NK-92 treated with Interleukin-12 subunit alpha and Interleukin-12 subunit beta, amount 100 ng/mL, for 24 hours (cell line): ENCODE results near the gene PROP1.
"Not testable (repeated sequence)": the region's sequence is repeated elsewhere in the genome, so short reads cannot be mapped to it uniquely, and the experiment has no call there.

Experiments
- DNase-seq: peaks from one replicate; lab custom pipeline; 2025; lab: John Stamatoyannopoulos, UW

The PROP1 gene

DNA sequence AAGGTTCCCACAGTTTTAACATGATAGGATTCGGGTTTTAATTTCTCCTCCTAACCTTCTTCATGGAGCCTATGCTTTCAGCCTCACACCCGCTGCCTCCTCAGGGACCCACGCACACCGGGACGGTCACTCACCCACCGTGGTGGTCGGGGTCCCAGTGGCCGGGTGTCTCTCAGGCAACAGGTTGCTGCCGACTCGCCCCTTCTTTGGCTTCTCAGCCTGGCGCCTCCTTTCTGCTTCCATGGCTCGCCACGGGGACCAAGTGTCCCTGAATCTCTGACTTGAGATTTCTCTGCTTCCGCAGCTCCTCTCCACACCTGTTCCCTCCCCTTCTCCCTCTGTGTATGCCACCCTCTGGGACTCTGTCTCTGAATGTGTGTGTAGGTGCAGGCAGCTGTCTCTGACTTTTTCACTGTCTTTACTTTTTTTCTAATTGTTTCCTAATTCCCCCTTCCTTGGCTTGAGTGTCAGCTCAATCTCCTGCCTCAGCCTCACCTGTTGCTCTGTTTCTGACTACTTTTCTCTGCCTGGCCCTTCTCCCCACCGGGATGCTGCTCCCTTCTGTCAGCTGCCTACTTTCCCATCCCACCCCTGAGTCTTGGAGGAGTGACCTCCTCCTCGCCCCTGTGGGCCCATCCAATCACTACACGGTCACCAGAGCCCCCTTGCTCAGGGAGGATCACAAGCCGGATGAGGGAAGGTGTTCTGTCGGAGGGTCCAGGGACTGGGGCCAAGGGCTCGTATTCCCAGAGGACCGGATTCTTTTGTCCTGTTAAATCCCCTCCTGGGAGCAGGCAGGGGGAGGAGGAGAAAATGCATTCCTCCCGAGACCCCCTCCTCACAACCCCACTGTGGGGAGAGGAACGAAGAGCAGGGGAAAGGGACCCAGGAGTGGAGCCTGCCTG, at the start of gene PROP1:
Gene PROP1, minus strand, starts transcription at position 552 of the 905 bp plus-strand sequence. Its CDS starts 309 bp downstream, at position 243.
- no peak for DNase-seq

DNA sequence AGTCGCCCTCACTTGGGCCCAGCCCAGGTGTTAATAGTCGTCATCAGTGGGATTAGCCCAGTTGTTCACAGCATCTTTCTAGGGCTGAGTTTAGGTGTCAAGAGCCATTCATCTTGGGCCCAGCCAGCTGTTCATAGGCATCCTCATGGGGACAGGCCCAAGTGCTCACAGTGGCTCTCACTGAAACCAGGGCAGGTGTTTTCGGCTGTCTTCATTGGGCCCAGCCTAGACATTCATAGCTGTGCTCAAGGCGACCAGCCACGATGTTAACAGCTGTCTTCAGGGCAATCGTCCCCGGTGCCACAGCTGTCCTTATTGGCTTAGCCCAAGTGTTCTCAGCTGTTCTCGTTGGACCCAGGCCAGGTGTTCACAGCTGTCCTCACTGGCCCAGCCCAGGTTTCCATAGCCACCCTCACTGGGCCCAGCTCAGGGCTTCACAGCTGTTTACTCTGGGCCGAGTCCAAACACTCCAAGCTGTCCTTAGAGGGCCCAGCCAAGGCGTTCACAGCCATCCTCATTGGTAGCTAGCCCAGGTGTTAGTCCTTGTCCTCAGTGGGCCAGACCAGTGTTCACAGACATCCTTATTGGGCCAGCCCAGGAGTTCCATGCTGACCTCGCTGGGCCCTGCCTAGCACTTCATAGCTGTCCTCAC, 23.5 kb upstream of the PROP1 start:
- DNase-seq: not testable (repeated sequence)

- DNase-seq: not testable (repeated sequence)
These were observed 16.7 kb upstream of the PROP1 start for GRCh38 chr5:178012758-178013157.

DNA sequence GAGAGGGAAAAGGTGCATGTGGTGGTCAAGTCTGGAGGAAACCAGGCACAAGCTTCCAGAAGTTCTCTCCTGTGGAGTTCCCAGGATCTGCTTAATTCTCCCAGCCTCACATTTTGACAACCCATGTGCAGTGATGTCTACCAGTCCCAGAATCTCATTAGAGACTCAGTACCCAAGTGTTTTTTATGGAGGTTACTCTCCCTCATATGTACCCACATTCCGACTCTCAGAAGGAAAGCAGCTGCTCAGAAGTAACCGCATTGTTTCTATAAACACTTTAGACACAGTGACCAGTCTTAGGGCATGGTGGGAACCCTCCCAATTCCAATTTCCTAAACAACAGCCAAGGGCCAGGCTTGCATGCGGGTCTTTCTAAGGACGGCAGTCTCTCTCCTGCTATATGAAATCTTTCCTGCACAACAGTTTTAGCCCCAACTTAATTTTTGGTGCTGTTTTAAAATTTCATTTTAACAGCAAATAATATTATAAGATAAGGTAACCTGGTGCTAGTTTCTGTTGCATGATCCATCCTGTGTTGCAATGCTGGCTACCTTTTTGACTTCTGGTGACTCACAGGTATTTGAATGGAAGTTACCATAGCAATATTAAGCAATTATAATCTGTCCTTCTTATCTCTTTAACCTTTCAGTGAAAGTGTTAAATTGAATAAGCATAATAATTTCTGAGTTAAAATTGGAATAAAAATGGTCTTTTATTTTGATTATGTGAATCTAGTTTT, 15.9 kb upstream of the PROP1 start:
- not testable (repeated sequence) for DNase-seq

GRCh38 chr5:178007272-178007671, 11.2 kb upstream of the PROP1 start:
- not testable (repeated sequence) for DNase-seq

GRCh38 chr5:178006536-178007231, 10.6 kb upstream of the PROP1 start:
- not testable (repeated sequence) for DNase-seq

DNA sequence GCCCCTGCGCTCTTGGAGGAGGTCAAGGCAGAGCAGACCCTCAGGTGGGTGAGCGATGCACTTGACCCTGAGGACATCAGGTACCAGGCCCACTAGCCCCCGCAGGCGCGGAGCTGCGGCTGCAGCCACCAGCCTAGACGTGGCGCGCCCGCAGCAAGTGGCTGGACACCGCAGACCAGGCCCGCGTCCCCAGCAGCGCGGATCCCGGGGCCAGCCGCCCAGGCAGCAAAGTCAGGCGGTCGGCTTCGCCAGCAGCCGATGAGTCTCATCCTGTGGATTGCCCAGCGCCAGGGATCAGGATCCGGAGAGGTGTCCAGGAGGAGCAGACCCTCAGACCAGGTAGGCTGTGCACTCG, 10.1 kb upstream of the PROP1 start:
- not testable (repeated sequence) for DNase-seq

DNA sequence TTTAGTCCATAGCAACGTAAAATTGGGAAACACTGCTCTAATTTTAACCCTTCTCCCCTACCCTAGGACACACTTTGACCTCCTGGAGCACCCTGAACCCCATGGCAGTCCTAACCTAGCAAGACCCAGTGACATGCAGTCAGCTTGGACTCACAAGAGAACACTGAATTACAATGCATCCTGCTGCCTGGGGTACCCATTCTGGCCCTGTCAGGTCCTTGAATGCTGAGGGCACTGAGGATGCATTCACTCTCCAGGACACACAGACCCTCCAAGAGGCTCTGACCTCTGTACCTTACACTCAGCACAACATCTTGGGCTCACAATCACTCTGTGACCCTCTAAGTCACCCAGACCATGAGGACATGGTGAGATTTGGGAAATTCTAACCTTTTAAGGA, 1.8 kb upstream of the PROP1 start:
- no peak for DNase-seq

- DNase-seq: no peak
These were observed 1.3 kb upstream of the PROP1 start for GRCh38 chr5:177997319-177997670.

- DNase-seq: no peak
These were observed 747 bp upstream of the PROP1 start for GRCh38 chr5:177996660-177997318.

- DNase-seq: no peak
These were observed 1.4 kb downstream of the PROP1 start for GRCh38 chr5:177994561-177995190.

DNA sequence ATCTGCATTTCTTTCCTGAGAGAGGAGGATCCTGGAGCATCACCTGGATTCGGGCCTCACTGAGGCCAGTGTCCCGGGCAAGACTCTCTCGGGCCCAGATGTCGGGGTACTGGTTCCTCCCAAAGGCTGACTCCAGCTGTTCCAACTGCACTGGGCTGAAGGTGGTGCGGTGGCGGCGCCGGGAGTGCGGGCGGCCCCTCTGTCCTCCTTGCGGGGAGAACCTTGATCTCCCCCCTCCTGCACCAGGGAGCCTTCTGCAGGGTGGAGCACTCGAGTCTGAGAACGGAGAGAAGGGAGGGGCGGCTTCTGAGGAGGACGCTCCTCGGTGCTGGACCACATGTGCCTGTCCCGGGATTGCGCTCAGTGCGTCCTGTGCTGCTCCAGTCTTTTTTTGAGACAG, 2.0 kb downstream of the PROP1 start:
- DNase-seq: no peak

DNA sequence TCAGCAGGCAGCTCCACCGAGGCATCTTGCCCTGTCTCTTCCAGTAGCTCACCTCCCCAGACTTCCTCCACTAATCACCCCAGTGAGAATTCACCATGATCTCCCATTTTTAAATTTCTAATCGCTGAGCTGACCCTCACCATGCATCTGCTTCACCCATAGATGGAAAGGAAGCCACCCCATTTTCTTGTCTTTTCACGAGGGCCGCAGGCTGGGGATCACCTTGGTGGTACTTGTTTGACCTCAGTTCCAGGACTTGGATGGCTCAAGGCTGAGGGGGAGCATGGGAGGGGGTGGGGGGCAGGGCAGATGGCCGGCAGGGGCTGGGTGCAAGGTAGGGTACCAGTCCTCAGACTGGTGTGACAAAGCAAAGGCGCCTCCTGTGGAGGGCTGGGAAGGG, 3.6 kb downstream of the PROP1 start:
- DNase-seq: no peak

DNA sequence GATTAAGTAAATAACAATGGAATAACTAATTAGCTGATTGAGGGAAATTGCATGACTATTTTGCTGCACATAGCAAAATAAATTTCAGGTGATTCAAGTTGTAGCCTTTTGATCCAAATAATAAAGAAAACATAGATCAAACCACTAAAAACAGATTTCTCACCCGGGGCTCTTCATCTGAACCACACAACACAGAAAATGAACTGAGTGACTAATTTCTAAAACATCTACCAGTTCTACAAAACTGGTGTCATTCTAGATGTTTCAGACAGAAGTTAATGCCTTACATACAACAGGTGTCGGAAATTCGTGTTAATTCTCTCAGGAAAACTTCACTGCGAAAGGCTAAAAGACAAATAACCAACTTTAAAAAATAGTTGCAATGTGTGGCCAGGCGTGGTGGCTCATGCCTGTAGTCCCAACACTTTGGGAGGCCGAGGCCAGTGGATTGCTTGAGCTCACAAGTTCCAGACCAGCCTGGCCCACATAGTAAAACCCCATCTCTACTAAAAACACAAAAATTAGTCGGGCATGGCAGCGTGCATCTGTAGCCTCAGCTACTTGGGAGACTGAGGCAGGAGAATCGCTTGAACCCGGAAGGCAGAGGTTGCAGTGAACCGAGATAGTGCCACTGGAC, 6.9 kb downstream of the PROP1 start:
- no peak for DNase-seq

DNA sequence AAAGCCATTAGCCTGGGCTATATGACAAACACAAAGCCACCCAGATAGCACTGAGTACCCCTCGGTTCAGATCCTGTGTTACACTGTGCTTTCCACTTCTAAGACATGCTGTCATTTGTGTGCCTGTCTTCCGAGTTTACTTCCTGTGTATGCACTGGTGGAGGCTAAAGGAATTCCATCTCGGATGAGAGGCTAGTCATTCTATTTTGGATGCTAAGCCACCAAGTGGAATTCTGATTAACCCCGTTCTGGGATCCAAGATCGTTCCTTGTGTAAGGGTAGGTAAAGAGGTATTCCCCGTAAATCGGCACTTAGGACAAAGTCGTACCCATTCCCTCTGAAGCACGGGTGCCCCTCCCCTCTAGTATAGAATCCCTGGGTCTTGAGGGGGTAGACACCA, 8.7 kb downstream of the PROP1 start:
- DNase-seq: no peak

GRCh38 chr5:177985430-177986040, 10.5 kb downstream of the PROP1 start:
- DNase-seq: no peak

DNA sequence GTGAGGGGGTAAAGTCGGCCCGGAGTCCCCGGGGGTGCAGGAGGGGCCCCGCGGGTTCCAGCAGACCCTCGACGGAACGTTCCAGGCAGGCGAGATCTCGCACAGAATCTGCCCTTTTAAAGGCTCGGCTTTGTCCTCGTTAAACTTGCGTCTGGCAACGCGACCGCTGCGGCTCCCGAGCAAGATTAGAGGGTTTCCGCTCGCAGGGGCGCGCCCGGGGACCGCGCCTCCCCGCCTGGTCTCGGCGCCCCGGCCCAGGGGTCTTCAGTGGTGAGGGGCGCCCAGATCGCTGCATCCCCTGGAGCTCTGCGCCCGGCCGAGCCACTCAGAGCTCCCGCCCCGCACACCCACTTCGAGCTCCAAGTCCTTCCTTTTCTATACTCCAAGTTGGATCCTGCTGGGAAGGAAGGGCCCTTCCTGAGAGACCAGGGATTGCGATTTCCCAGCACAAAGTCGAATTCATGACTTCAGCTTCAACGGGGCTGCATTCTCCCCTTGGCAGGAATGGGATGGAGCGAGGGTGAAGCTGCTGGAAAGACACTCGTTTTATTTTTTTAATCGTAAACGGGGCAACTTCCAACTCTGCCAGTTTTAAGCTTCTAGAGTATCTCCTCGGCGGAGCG, 11.3 kb downstream of the PROP1 start:
- no peak for DNase-seq

DNA sequence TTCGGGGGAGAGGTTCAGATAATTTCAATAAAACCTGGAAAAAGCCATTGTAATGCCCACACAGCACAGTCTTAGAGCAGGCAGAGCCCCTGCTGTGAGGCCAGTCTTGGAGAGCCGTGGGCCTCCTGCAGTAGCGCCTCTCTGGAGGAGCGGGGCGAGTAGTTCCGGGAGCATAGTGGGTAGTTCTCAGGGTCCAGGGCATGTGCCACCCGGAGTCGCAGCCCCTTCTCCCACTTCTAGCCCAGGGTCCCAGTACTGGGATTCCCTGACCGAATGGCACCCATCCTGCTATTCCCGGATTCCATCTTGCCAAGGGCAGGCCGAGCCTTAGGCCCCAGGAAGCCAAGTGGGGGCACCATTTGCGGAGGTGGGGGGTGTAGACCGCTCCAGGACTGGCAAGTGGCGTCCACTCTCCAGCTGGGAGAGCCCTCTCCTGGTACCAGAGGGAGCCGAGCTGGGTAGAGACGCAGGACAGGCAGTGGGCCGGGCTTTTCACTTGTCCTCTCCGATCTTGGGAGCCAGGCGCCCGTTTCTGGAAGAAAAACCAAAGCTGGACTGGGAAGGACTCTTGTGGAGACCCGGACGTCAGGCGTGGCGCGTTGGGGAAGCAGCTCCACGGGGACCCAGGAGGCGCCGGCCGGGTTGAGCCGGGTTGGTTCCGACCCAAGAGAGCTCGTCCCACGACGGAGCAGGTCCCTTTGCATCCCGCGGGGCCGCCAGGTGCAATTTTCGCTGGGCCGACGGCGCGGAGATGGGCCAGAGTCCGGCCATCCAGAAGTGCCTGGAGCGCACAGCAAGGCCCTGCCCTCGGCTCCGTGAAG, 12.1 kb downstream of the PROP1 start:
- no peak for DNase-seq

GRCh38 chr5:177982956-177983355, 13.1 kb downstream of the PROP1 start:
- DNase-seq: no peak
